ENCODE data around the gene ANKRD13B.

ANKRD13B gene

DNA sequence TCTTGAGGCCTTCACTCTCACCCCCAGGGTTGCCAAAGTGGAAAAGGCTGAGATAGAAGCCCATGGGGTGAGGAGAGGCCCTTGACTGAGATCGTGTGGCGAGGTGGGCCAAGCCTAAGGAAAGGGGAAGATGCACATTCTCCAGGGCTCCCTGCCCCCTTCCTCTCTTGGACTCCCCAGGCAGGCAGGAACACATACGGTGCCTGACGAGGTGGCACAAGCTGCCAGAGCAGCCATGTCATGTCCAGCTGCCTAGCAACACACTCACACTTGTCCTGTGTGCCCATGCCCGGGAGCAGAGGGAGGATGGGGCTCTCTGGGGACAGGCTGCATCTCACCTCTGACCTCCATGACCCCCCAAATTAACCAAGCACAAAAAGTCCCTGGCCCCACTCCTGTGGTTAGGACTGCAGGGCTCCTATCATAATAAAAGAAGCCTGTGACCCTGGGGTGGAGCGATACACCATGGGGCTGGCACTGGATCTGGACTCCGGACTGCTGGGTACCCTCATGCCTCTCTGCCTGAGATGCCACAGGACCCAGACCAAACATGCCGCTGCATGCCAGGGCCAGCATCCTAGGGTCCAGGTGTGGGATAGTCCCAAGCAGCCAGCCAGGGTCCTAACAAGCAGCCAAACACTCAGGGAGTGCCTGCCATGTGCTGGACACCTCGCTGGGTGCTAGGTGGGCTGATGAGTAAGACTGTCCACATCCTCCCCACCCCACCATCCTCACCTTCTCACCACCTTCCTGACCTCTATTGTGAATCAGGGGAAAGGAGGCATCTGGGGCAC is 6.1 kb upstream of the ANKRD13B start (continued):
- TF ChIP-seq, protein P1, sequence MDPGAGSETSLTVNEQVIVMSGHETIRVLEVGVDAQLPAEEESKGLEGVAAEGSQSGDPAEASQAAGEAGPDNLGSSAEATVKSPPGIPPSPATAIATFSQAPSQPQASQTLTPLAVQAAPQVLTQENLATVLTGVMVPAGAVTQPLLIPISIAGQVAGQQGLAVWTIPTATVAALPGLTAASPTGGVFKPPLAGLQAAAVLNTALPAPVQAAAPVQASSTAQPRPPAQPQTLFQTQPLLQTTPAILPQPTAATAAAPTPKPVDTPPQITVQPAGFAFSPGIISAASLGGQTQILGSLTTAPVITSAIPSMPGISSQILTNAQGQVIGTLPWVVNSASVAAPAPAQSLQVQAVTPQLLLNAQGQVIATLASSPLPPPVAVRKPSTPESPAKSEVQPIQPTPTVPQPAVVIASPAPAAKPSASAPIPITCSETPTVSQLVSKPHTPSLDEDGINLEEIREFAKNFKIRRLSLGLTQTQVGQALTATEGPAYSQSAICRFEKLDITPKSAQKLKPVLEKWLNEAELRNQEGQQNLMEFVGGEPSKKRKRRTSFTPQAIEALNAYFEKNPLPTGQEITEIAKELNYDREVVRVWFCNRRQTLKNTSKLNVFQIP (CRISPR knock-in tag; IDR thresholded peaks at IDR 0.05; ENCODE audit: borderline replicate concordance, low read depth): no peak
- TF ChIP-seq ZC3H10 (CRISPR knock-in tag; IDR thresholded peaks at IDR 0.05): no peak

DNA sequence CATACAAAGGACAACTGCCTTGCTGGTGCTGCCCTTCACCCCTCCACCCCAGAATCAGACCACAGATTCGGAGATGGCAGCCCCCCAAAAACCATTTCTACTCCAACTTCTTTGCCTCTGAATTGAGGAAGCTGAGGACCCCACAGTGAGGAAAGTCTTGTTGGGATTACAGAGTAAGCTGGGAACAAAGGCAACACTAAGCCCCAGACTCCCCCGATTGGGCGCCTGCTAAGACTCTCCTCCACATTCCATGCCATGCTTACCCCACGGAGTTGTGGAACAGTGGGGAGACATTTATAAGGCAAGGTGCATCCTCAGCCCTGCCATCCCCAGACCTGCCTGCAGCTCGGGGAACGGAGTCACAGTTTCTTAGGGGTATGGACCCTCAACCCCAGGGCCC is 5.3 kb upstream of the ANKRD13B start:
- ATAC-seq: no peak
- TF ChIP-seq ZNF70 (CRISPR knock-in tag; IDR thresholded peaks at IDR 0.05) (no peak), SNAI2 (CRISPR knock-in tag; IDR thresholded peaks at IDR 0.05) (no peak), OSR1 (CRISPR knock-in tag; IDR thresholded peaks at IDR 0.05) (no peak), ZNF565 (CRISPR knock-in tag; conservative IDR thresholded peaks at IDR 0.05; ENCODE audit: low read depth) (no peak), GLIS3 (CRISPR knock-in tag; IDR thresholded peaks at IDR 0.05) (no peak), TOX (CRISPR knock-in tag; IDR thresholded peaks at IDR 0.05; ENCODE audit: borderline replicate concordance) (no peak), ZC3H10 (CRISPR knock-in tag; IDR thresholded peaks at IDR 0.05) (no peak), ISL1 (CRISPR knock-in tag; IDR thresholded peaks at IDR 0.05) (no peak), ZNF8 (CRISPR knock-in tag; IDR thresholded peaks at IDR 0.05) (no peak), PPARA (CRISPR knock-in tag; IDR thresholded peaks at IDR 0.05; ENCODE audit: borderline replicate concordance) (no peak), TCF4 (CRISPR knock-in tag; IDR thresholded peaks at IDR 0.05; ENCODE audit: borderline replicate concordance) (no peak)
- TF ChIP-seq, protein P1 (CRISPR knock-in tag; IDR thresholded peaks at IDR 0.05; ENCODE audit: borderline replicate concordance, low read depth): no peak
- TF ChIP-seq, protein P2, sequence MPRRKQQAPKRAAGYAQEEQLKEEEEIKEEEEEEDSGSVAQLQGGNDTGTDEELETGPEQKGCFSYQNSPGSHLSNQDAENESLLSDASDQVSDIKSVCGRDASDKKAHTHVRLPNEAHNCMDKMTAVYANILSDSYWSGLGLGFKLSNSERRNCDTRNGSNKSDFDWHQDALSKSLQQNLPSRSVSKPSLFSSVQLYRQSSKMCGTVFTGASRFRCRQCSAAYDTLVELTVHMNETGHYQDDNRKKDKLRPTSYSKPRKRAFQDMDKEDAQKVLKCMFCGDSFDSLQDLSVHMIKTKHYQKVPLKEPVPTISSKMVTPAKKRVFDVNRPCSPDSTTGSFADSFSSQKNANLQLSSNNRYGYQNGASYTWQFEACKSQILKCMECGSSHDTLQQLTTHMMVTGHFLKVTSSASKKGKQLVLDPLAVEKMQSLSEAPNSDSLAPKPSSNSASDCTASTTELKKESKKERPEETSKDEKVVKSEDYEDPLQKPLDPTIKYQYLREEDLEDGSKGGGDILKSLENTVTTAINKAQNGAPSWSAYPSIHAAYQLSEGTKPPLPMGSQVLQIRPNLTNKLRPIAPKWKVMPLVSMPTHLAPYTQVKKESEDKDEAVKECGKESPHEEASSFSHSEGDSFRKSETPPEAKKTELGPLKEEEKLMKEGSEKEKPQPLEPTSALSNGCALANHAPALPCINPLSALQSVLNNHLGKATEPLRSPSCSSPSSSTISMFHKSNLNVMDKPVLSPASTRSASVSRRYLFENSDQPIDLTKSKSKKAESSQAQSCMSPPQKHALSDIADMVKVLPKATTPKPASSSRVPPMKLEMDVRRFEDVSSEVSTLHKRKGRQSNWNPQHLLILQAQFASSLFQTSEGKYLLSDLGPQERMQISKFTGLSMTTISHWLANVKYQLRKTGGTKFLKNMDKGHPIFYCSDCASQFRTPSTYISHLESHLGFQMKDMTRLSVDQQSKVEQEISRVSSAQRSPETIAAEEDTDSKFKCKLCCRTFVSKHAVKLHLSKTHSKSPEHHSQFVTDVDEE (CRISPR knock-in tag; IDR thresholded peaks at IDR 0.05): no peak

DNA sequence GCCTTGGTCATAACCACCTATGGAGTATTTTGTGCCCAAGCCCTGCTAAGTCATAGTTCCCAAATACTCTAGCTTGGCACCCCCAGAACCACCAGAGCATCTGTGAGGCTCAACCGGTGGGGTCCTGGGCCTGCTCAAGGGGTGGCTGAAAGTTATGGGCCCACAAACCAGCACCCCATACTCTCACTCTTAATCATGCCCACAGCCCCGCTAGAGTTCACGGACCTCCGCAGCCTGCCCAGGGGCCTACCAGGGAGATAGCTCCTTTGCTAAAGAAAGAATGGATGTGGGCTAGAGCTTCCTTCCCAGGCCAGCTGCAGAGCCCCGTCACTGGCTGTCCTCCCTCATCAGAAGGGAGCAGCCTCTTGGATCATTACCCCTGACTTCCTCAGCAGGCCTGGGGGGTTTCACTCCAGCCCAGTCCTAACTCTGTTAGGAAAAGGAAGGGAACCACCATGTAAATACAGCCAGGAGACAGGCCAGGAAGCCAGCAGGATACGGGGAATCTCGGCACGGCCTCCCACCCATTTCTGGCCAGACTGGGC is 4.8 kb upstream of the ANKRD13B start:
- no peak for ATAC-seq

DNA sequence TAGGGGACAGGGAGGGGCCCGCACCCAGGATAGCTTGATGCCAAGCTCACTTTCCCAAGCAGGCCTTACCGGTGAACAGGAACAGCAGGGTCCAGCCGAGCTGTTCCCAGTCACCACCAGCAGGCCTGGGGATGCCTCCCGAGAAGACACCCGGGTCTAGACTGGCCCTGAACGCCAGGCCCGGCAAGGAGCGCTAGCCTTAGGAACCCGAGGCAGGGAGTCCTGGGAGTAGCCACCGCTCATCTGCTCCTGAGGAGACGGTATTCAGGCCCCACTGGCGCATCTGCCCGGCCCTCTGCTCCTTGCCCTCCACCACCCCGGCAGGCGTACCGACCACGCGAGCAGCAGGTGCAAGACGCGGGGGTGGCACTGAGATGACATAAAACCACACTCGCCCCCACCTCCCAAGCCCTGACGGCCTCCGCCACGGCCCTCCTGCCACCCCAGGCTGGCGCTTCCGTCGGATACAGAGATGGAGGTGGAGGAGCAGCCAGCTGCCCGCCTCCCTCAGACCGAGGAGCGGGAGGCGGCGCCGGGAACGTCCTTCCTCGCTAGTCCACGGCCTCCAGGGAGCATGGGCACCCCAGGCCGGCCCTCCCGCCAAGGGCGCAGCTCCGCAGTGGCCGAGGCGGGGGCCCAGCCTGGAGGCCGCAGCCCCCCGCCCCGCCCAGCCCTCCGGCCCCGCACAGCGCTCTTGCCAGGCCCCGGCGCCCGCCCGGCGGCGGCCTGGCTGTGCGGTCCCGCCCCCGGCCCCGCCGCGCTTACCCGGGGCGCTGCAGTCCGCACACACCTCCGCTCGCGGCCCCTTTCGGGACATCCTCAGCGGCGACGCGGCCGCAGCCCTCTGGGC is 4.1 kb upstream of the ANKRD13B start:
- ATAC-seq: peak; percentile 6
- TF ChIP-seq, protein P3, sequence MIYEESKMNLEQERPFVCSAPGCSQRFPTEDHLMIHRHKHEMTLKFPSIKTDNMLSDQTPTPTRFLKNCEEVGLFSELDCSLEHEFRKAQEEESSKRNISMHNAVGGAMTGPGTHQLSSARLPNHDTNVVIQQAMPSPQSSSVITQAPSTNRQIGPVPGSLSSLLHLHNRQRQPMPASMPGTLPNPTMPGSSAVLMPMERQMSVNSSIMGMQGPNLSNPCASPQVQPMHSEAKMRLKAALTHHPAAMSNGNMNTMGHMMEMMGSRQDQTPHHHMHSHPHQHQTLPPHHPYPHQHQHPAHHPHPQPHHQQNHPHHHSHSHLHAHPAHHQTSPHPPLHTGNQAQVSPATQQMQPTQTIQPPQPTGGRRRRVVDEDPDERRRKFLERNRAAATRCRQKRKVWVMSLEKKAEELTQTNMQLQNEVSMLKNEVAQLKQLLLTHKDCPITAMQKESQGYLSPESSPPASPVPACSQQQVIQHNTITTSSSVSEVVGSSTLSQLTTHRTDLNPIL (CRISPR knock-in tag; IDR thresholded peaks at IDR 0.05; ENCODE audit: low read depth): no peak
- TF ChIP-seq ZNF70 (CRISPR knock-in tag; IDR thresholded peaks at IDR 0.05) (no peak), TCF4 (CRISPR knock-in tag; IDR thresholded peaks at IDR 0.05; ENCODE audit: borderline replicate concordance) (no peak), TOX (CRISPR knock-in tag; IDR thresholded peaks at IDR 0.05; ENCODE audit: borderline replicate concordance) (no peak), RARB (CRISPR knock-in tag; IDR thresholded peaks at IDR 0.05) (no peak), ZNF565 (CRISPR knock-in tag; conservative IDR thresholded peaks at IDR 0.05; ENCODE audit: low read depth) (no peak), SNAI2 (CRISPR knock-in tag; IDR thresholded peaks at IDR 0.05) (no peak), ZNF8 (CRISPR knock-in tag; IDR thresholded peaks at IDR 0.05) (no peak)
- TF ChIP-seq, protein P4, sequence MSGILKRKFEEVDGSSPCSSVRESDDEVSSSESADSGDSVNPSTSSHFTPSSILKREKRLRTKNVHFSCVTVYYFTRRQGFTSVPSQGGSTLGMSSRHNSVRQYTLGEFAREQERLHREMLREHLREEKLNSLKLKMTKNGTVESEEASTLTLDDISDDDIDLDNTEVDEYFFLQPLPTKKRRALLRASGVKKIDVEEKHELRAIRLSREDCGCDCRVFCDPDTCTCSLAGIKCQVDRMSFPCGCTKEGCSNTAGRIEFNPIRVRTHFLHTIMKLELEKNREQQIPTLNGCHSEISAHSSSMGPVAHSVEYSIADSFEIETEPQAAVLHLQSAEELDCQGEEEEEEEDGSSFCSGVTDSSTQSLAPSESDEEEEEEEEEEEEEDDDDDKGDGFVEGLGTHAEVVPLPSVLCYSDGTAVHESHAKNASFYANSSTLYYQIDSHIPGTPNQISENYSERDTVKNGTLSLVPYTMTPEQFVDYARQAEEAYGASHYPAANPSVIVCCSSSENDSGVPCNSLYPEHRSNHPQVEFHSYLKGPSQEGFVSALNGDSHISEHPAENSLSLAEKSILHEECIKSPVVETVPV (CRISPR knock-in tag; IDR thresholded peaks at IDR 0.05): no peak
- TF ChIP-seq, protein P5, sequence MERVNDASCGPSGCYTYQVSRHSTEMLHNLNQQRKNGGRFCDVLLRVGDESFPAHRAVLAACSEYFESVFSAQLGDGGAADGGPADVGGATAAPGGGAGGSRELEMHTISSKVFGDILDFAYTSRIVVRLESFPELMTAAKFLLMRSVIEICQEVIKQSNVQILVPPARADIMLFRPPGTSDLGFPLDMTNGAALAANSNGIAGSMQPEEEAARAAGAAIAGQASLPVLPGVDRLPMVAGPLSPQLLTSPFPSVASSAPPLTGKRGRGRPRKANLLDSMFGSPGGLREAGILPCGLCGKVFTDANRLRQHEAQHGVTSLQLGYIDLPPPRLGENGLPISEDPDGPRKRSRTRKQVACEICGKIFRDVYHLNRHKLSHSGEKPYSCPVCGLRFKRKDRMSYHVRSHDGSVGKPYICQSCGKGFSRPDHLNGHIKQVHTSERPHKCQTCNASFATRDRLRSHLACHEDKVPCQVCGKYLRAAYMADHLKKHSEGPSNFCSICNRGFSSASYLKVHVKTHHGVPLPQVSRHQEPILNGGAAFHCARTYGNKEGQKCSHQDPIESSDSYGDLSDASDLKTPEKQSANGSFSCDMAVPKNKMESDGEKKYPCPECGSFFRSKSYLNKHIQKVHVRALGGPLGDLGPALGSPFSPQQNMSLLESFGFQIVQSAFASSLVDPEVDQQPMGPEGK (CRISPR knock-in tag; IDR thresholded peaks at IDR 0.05; ENCODE audit: borderline replicate concordance): no peak

More for the DNA sequence above, 4.8 kb upstream of the ANKRD13B start:
- TF ChIP-seq, protein P5 (CRISPR knock-in tag; IDR thresholded peaks at IDR 0.05; ENCODE audit: borderline replicate concordance): no peak
- peak; percentile 96 for TF ChIP-seq ZNF70 (CRISPR knock-in tag; IDR thresholded peaks at IDR 0.05)

Measured in SK-N-SH treated with all-trans-retinoic acid at 6 μM for 48 hours (cell line).